Mesenchymal stem cell (in vitro differentiated cells and primary cell): ENCODE results near the gene SCFD2.

Experiments used
- DNase-seq: peaks from one replicate; pipeline ENCODE4 v3.0.0-alpha.2; 2013
- H2AFZ ChIP-seq: one replicate; pipeline ENCODE4 v1.6.1; 2013; ENCODE audit warnings: low read depth, mild to moderate bottlenecking, control low read depth, inconsistent platforms, low read length, moderate library complexity
- H2AK5ac ChIP-seq: 2 replicates; pipeline ENCODE4 v1.6.1; 2013; ENCODE audit warnings: low read length, moderate library complexity, mild to moderate bottlenecking, inconsistent platforms; ENCODE audit not compliant: severe bottlenecking
- H2BK120ac ChIP-seq: one replicate; pipeline ENCODE4 v1.6.1; 2013; ENCODE audit warnings: low read depth, mild to moderate bottlenecking, inconsistent platforms, low read length, moderate library complexity
- H2BK12ac ChIP-seq, 2 experiments: one replicate each; pipeline ENCODE4 v1.6.1; 2013; ENCODE audit warnings: inconsistent platforms in 2 of 2, low read length in 2 of 2, mild to moderate bottlenecking in 2 of 2, moderate library complexity in 2 of 2, control low read depth in 1 of 2
- H2BK15ac ChIP-seq: one replicate; pipeline ENCODE4 v1.6.1; 2013; ENCODE audit warnings: mild to moderate bottlenecking, low read depth, inconsistent platforms; ENCODE audit not compliant: poor library complexity, severe bottlenecking
- H2BK5ac ChIP-seq: 2 replicates; pipeline ENCODE4 v1.6.1; 2013; ENCODE audit warnings: low read depth, mild to moderate bottlenecking, low read length, control low read depth, inconsistent platforms; ENCODE audit not compliant: poor library complexity, severe bottlenecking
- H3K14ac ChIP-seq, 2 experiments: one replicate each; pipeline ENCODE4 v1.6.1; 2013; ENCODE audit warnings: inconsistent platforms in 2 of 2, low read length in 2 of 2, control low read depth in 1 of 2, mild to moderate bottlenecking in 1 of 2, moderate library complexity in 1 of 2
- H3K18ac ChIP-seq, 2 experiments: one replicate each; pipeline ENCODE4 v1.6.1; 2013; ENCODE audit warnings: inconsistent platforms in 2 of 2, low read length in 2 of 2, control low read depth in 1 of 2, low read depth in 1 of 2, mild to moderate bottlenecking in 1 of 2
- H3K23ac ChIP-seq, 2 experiments: one replicate each; pipeline ENCODE4 v1.6.1; 2013; ENCODE audit warnings: inconsistent platforms in 2 of 2, low read length in 2 of 2, mild to moderate bottlenecking in 2 of 2, moderate library complexity in 2 of 2, control low read depth in 1 of 2
- H3K27ac ChIP-seq: 2 replicates; pipeline ENCODE4 v1.5.1; 2013; ENCODE audit warnings: mild to moderate bottlenecking, moderate library complexity, low read length, control low read depth, inconsistent platforms; ENCODE audit not compliant: poor library complexity, severe bottlenecking
- H3K27me3 ChIP-seq, 2 experiments: 2 replicates each; pipeline versions ENCODE4 v1.6.1 to v1.7.0; 2013; ENCODE audit warnings: low read length in 2 of 2, mild to moderate bottlenecking in 2 of 2, moderate library complexity in 2 of 2, control low read depth in 1 of 2, inconsistent platforms in 1 of 2; ENCODE audit not compliant: control insufficient read depth in 1 of 2, insufficient read depth in 1 of 2
- H3K36me3 ChIP-seq, 2 experiments: 2 replicates each; pipeline versions ENCODE4 v1.6.1 to v1.7.0; 2013; ENCODE audit warnings: low read length in 2 of 2, control low read depth in 1 of 2, inconsistent platforms in 1 of 2, low read depth in 1 of 2, mild to moderate bottlenecking in 1 of 2; ENCODE audit not compliant: insufficient read depth in 2 of 2, control insufficient read depth in 1 of 2
- H3K4ac ChIP-seq, 2 experiments: one replicate each; pipeline ENCODE4 v1.6.1; 2013; ENCODE audit warnings: inconsistent platforms in 2 of 2, low read length in 2 of 2, mild to moderate bottlenecking in 2 of 2, moderate library complexity in 2 of 2, control low read depth in 1 of 2, low read depth in 1 of 2
- H3K4me1 ChIP-seq: 2 replicates; pipeline ENCODE4 v1.6.1; 2013; ENCODE audit warnings: low read depth, low read length, control low read depth; ENCODE audit not compliant: control insufficient read depth, insufficient read depth
- H3K4me2 ChIP-seq: 2 replicates; pipeline ENCODE4 v1.6.1; 2013; ENCODE audit warnings: low read length, mild to moderate bottlenecking, inconsistent platforms; ENCODE audit not compliant: poor library complexity, severe bottlenecking
- H3K4me3 ChIP-seq, 2 experiments: 2 replicates each; pipeline versions ENCODE4 v1.5.1 to v1.7.0; 2013; ENCODE audit warnings: low read length in 2 of 2, mild to moderate bottlenecking in 2 of 2, control low read depth in 1 of 2, low read depth in 1 of 2; ENCODE audit not compliant: insufficient read depth in 1 of 2
- H3K79me1 ChIP-seq: replicated peaks from 2 replicates; pipeline ENCODE4 v1.6.1; 2013; ENCODE audit warnings: mild to moderate bottlenecking, control low read depth, low read length, inconsistent platforms; ENCODE audit not compliant: poor library complexity, severe bottlenecking
- H3K9ac ChIP-seq: 2 replicates; pipeline ENCODE4 v1.7.0; 2013; ENCODE audit warnings: mild to moderate bottlenecking, low read length, moderate library complexity
- H3K9me3 ChIP-seq: 2 replicates; pipeline ENCODE4 v1.7.0; 2013; ENCODE audit warnings: mild to moderate bottlenecking, low read length; ENCODE audit not compliant: control insufficient read depth
- H4K8ac ChIP-seq: one replicate; pipeline ENCODE4 v1.6.1; 2013; ENCODE audit warnings: inconsistent platforms, mild to moderate bottlenecking, low read length, moderate library complexity
- H4K91ac ChIP-seq: one replicate; pipeline ENCODE4 v1.6.1; 2013; ENCODE audit warnings: mild to moderate bottlenecking, low read length, inconsistent platforms
- WGBS: methylation state at CpG from one replicate; pipeline ENCODE4 v1.1.7; 2013; ENCODE audit warnings: mixed read lengths; 5-methylcytosine and 5-hydroxymethylcytosine counted together

SCFD2 gene

GRCh38 chr4:52891743-52892142 lies 474.1 kb downstream of the SCFD2 start:
- Histone ChIP-seq H4K91ac (no peak overlapping the region), H4K8ac (no peak overlapping the region), H3K27ac (no peak overlapping the region), H2BK12ac (no peak overlapping the region), H2AK5ac (no peak overlapping the region), H3K4me1 (no peaks in the 10 kb centered on the region), H3K4me2 (no peak overlapping the region), H3K36me3 (peaks cover 0 to 8% of the 10 kb centered on the region in 2 experiments), H3K9ac (no peak overlapping the region), H3K4me3 (no peak overlapping the region), H2BK15ac (no peak overlapping the region), H3K79me1 (no peaks in the 10 kb centered on the region), H2BK120ac (no peak overlapping the region), H3K27me3 (no peaks in the 10 kb centered on the region), H2BK5ac (no peak overlapping the region), H3K4ac (no peak overlapping the region), H3K23ac (no peak overlapping the region), H2AFZ (no peak overlapping the region), H3K9me3 (peaks cover 5% of the 10 kb centered on the region), H3K14ac (no peak overlapping the region), H3K18ac (no peak overlapping the region)
- peak; percentile 18 for DNase-seq
- 57% methylated on average over 1 of the region's 1 CpG for WGBS

- H3K14ac ChIP-seq, result no peak overlapping the region
- H4K8ac ChIP-seq, result no peak overlapping the region
- no peak overlapping the region for H3K23ac ChIP-seq
- H3K79me1 ChIP-seq, result no peaks in the 10 kb centered on the region
- peaks cover 5% of the 10 kb centered on the region for H3K9me3 ChIP-seq
- H2AK5ac ChIP-seq, result no peak overlapping the region
- no peak overlapping the region for H3K4me2 ChIP-seq
- no peak overlapping the region for H3K4me3 ChIP-seq
- no peak overlapping the region for H3K18ac ChIP-seq
- no peak for DNase-seq
- no peak overlapping the region for H2BK5ac ChIP-seq
- no peak overlapping the region for H4K91ac ChIP-seq
- no peak overlapping the region for H3K27ac ChIP-seq
- no peak overlapping the region for H3K9ac ChIP-seq
- H3K4ac ChIP-seq, result no peak overlapping the region
- H2BK12ac ChIP-seq, result no peak overlapping the region
- no peak overlapping the region for H2AFZ ChIP-seq
- no peak overlapping the region for H2BK120ac ChIP-seq
- H3K27me3 ChIP-seq, result no peaks in the 10 kb centered on the region
- no peaks in the 10 kb centered on the region for H3K4me1 ChIP-seq
- 100% methylated on average over 1 of the region's 1 CpG for WGBS
- H2BK15ac ChIP-seq, result no peak overlapping the region
- H3K36me3 ChIP-seq, result peaks cover 1 to 14% of the 10 kb centered on the region in 2 experiments
These were observed 475.4 kb downstream of the SCFD2 start for GRCh38 chr4:52890521-52890791.

- Histone ChIP-seq H2BK5ac (no peak overlapping the region), H3K4me2 (no peak overlapping the region), H2AFZ (no peak overlapping the region), H2BK12ac (no peak overlapping the region), H3K9ac (no peak overlapping the region), H4K91ac (no peak overlapping the region), H2AK5ac (no peak overlapping the region), H3K18ac (no peak overlapping the region), H3K27me3 (no peaks in the 10 kb centered on the region), H3K27ac (no peak overlapping the region), H3K9me3 (peaks cover 5% of the 10 kb centered on the region), H3K4ac (no peak overlapping the region), H3K79me1 (no peaks in the 10 kb centered on the region), H2BK120ac (no peak overlapping the region), H3K36me3 (peaks cover 2 to 16% of the 10 kb centered on the region in 2 experiments), H3K4me1 (no peaks in the 10 kb centered on the region), H2BK15ac (no peak overlapping the region), H4K8ac (no peak overlapping the region), H3K14ac (no peak overlapping the region), H3K23ac (no peak overlapping the region), H3K4me3 (no peak overlapping the region)
- no peak for DNase-seq
- WGBS, result 86% methylated on average over 1 of the region's 2 CpGs
These were observed 475.9 kb downstream of the SCFD2 start for GRCh38 chr4:52889778-52890520.

- no peak overlapping the region for H3K4me3 ChIP-seq
- no peak overlapping the region for H2AFZ ChIP-seq
- DNase-seq, result no peak
- H3K27me3 ChIP-seq, result no peaks in the 10 kb centered on the region
- no peak overlapping the region for H3K18ac ChIP-seq
- 100% methylated on average over 2 of the region's 2 CpGs for WGBS
- no peak overlapping the region for H3K14ac ChIP-seq
- no peak overlapping the region for H2BK15ac ChIP-seq
- H4K8ac ChIP-seq, result no peak overlapping the region
- H3K9ac ChIP-seq, result no peak overlapping the region
- H3K23ac ChIP-seq, result no peak overlapping the region
- H3K36me3 ChIP-seq, result peaks cover 2 to 16% of the 10 kb centered on the region in 2 experiments
- H3K4me1 ChIP-seq, result no peaks in the 10 kb centered on the region
- H3K79me1 ChIP-seq, result no peaks in the 10 kb centered on the region
- H3K9me3 ChIP-seq, result peaks cover 5% of the 10 kb centered on the region
- H3K27ac ChIP-seq, result no peak overlapping the region
- no peak overlapping the region for H2AK5ac ChIP-seq
- H3K4me2 ChIP-seq, result no peak overlapping the region
- no peak overlapping the region for H2BK5ac ChIP-seq
- no peak overlapping the region for H2BK12ac ChIP-seq
- no peak overlapping the region for H2BK120ac ChIP-seq
- no peak overlapping the region for H4K91ac ChIP-seq
- no peak overlapping the region for H3K4ac ChIP-seq
These were observed 476.5 kb downstream of the SCFD2 start for GRCh38 chr4:52889354-52889753.
